WTC11 (cell line): Measurements from ENCODE around the gene RPRD1B. TPM values are rescaled to one million over a fixed set of nuclear protein-coding genes. Genes with fewer than 3 reads are reported as not detected.

Experiments used
- ATAC-seq: fragments of 200-7000 bp; cut with Tn5 transposase; 2 replicates; pipeline ENCODE4 v1.10.0; 2021; ENCODE audit warnings: mild to moderate bottlenecking, moderate library complexity
- CTCF ChIA-PET: fragments of 300-600 bp; sonication (Branson Sonifier 250); formaldehyde crosslinking; loops from one replicate; lab custom pipeline; 2021; ENCODE audit warnings: antibody characterized with exemption; lab: Charles Lee
- POLR2A ChIA-PET: fragments of 350-600 bp; sonication (Branson Sonifier 250); formaldehyde crosslinking; loops from one replicate; lab custom pipeline; 2021; ENCODE audit warnings: antibody characterized with exemption; lab: Charles Lee
- DNase-seq: peaks from one replicate; pipeline ENCODE4 v3.0.0; 2021; ENCODE audit warnings: low spot score
- H3K27ac Mint-ChIP-seq: 2 replicates; pipeline ENCODE4 v1.8.0; 2021; ENCODE audit warnings: mixed read lengths
- H3K27me3 Mint-ChIP-seq: 2 replicates; pipeline ENCODE4 v1.8.0; 2021; ENCODE audit warnings: low read depth, mild to moderate bottlenecking, moderate library complexity, mixed read lengths
- H3K36me3 Mint-ChIP-seq: 2 replicates; pipeline ENCODE4 v1.8.0; 2021; ENCODE audit warnings: mixed read lengths
- H3K4me1 Mint-ChIP-seq: 2 replicates; pipeline ENCODE4 v1.8.0; 2022; ENCODE audit warnings: mixed read lengths
- H3K4me3 Mint-ChIP-seq: 2 replicates; pipeline ENCODE4 v1.8.0; 2021; ENCODE audit warnings: mild to moderate bottlenecking, moderate library complexity, mixed read lengths
- H3K9me3 Mint-ChIP-seq: 2 replicates; pipeline ENCODE4 v1.8.0; 2021; ENCODE audit warnings: mixed read lengths
- CBFB ChIP-seq: sonication (generic); formaldehyde crosslinking; IDR thresholded peaks from 2 replicates; pipeline ENCODE4 v1.8.1; 2022; ENCODE audit warnings: mild to moderate bottlenecking, low read depth, missing genetic modification reagents
- GTF2I ChIP-seq: fragments of 250-450 bp; sonication (Bioruptor Pico); conservative IDR thresholded peaks from 2 replicates; pipeline ENCODE4 v1.4.0; 2021; ENCODE audit warnings: mild to moderate bottlenecking
- IRF2 ChIP-seq: sonication (generic); formaldehyde crosslinking; IDR thresholded peaks from 2 replicates; pipeline ENCODE4 v1.8.0; 2022; ENCODE audit warnings: low read depth, missing genetic modification reagents, borderline replicate concordance
- JAZF1 ChIP-seq: fragments of 250-450 bp; sonication (Bioruptor Pico); IDR thresholded peaks from 2 replicates; pipeline ENCODE4 v1.9.0; 2021; ENCODE audit warnings: moderate library complexity, mild to moderate bottlenecking, inconsistent platforms
- MYBL2 ChIP-seq: sonication (generic); formaldehyde crosslinking; IDR thresholded peaks from 2 replicates; pipeline ENCODE4 v1.8.1; 2023; ENCODE audit warnings: mild to moderate bottlenecking, moderate library complexity, missing genetic modification reagents
- NFE2L1 ChIP-seq: sonication (generic); formaldehyde crosslinking; IDR thresholded peaks from 2 replicates; pipeline ENCODE4 v1.8.1; 2023; ENCODE audit warnings: missing genetic modification reagents
- NFYB ChIP-seq: sonication (generic); formaldehyde crosslinking; conservative IDR thresholded peaks from 2 replicates; pipeline ENCODE4 v1.8.0; 2022; ENCODE audit warnings: low read depth, missing genetic modification reagents
- SP1 ChIP-seq: sonication (generic); formaldehyde crosslinking; conservative IDR thresholded peaks from 2 replicates; pipeline ENCODE4 v1.8.1; 2022; ENCODE audit warnings: missing genetic modification reagents
- TCF7 ChIP-seq: sonication (generic); formaldehyde crosslinking; IDR thresholded peaks from 2 replicates; pipeline ENCODE4 v1.8.0; 2022; ENCODE audit warnings: mild to moderate bottlenecking, low read depth, missing genetic modification reagents, moderate library complexity
- ZNF317 ChIP-seq: sonication (generic); formaldehyde crosslinking; IDR thresholded peaks from 2 replicates; pipeline ENCODE4 v1.8.1; 2023; ENCODE audit warnings: low read depth, mild to moderate bottlenecking, moderate library complexity, missing genetic modification reagents, borderline replicate concordance
- ZNF423 ChIP-seq: fragments of 250-450 bp; sonication (Bioruptor Pico); IDR thresholded peaks from 2 replicates; pipeline ENCODE4 v2.1.2; 2022; ENCODE audit warnings: mild to moderate bottlenecking, moderate library complexity
- total RNA-seq: library from RNA; stranded (reverse); gene quantifications from 3 replicates; pipeline ENCODE4 v1.2.3, GENCODE V29; 2021
- TF ChIP-seq, protein P1 (sequence below): sonication (generic); formaldehyde crosslinking; IDR thresholded peaks from 2 replicates; pipeline ENCODE4 v1.8.1; 2023; ENCODE audit warnings: mild to moderate bottlenecking, moderate library complexity, missing genetic modification reagents
- TF ChIP-seq, protein P2 (sequence below): fragments of 250-450 bp; sonication (Bioruptor Pico); IDR thresholded peaks from 2 replicates; pipeline ENCODE4 v1.9.0; 2021; ENCODE audit warnings: moderate library complexity, mild to moderate bottlenecking, inconsistent platforms, borderline replicate concordance
- TF ChIP-seq, protein P3 (sequence below): sonication (generic); formaldehyde crosslinking; IDR thresholded peaks from 2 replicates; pipeline ENCODE4 v1.8.1; 2022; ENCODE audit warnings: mild to moderate bottlenecking, moderate library complexity, missing genetic modification reagents
- TF ChIP-seq, protein P4 (sequence below): sonication (generic); formaldehyde crosslinking; IDR thresholded peaks from 2 replicates; pipeline ENCODE4 v1.8.0; 2022; ENCODE audit warnings: mild to moderate bottlenecking, missing genetic modification reagents
- TF ChIP-seq, protein P5 (sequence below): fragments of 250-450 bp; sonication (Bioruptor Pico); IDR thresholded peaks from 2 replicates; pipeline ENCODE4 v1.9.0; 2021; ENCODE audit warnings: mild to moderate bottlenecking
- TF ChIP-seq, protein P6 (sequence below): sonication (generic); formaldehyde crosslinking; IDR thresholded peaks from 2 replicates; pipeline ENCODE4 v1.8.0; 2023; ENCODE audit warnings: missing genetic modification reagents
- TF ChIP-seq, protein P7 (sequence below): sonication (generic); formaldehyde crosslinking; IDR thresholded peaks from 2 replicates; pipeline ENCODE4 v1.8.0; 2023; ENCODE audit warnings: mild to moderate bottlenecking, missing genetic modification reagents
- TF ChIP-seq, protein P8 (sequence below): sonication (generic); formaldehyde crosslinking; IDR thresholded peaks from 2 replicates; pipeline ENCODE4 v1.8.1; 2023; ENCODE audit warnings: mild to moderate bottlenecking, missing genetic modification reagents
- TF ChIP-seq, protein P9 (sequence below): fragments of 250-450 bp; sonication (Bioruptor Pico); conservative IDR thresholded peaks from 2 replicates; pipeline ENCODE4 v1.9.0; 2021; ENCODE audit warnings: mild to moderate bottlenecking

Gene RPRD1B
- total RNA-seq, 1 experiment from 2014 or later: 21.4 TPM

DNA sequence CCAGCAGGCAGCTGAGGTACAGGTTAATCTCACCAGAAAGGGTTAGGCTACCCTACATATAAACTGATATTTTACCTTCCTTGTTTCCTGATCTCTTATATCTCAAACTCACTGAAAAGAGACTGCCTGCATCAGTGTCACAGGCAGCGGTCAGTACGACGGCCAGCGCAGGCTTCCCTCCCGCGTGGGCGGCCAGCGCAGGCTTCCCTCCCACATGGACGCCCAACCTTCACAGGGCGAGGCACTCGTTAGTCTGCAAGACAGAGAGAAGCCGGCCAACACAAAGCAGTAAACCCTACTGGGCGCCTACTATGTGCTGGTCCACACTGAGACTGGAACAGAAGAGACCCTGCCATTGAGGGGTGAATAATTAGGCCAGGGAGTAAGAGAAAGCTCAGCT is 33.3 kb upstream of the RPRD1B start (continued):
- TF ChIP-seq, protein P1, sequence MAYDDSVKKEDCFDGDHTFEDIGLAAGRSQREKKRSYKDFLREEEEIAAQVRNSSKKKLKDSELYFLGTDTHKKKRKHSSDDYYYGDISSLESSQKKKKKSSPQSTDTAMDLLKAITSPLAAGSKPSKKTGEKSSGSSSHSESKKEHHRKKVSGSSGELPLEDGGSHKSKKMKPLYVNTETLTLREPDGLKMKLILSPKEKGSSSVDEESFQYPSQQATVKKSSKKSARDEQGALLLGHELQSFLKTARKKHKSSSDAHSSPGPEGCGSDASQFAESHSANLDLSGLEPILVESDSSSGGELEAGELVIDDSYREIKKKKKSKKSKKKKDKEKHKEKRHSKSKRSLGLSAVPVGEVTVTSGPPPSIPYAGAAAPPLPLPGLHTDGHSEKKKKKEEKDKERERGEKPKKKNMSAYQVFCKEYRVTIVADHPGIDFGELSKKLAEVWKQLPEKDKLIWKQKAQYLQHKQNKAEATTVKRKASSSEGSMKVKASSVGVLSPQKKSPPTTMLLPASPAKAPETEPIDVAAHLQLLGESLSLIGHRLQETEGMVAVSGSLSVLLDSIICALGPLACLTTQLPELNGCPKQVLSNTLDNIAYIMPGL (CRISPR knock-in tag): no peak
- TF ChIP-seq MYBL2 (CRISPR knock-in tag): no peak

DNA sequence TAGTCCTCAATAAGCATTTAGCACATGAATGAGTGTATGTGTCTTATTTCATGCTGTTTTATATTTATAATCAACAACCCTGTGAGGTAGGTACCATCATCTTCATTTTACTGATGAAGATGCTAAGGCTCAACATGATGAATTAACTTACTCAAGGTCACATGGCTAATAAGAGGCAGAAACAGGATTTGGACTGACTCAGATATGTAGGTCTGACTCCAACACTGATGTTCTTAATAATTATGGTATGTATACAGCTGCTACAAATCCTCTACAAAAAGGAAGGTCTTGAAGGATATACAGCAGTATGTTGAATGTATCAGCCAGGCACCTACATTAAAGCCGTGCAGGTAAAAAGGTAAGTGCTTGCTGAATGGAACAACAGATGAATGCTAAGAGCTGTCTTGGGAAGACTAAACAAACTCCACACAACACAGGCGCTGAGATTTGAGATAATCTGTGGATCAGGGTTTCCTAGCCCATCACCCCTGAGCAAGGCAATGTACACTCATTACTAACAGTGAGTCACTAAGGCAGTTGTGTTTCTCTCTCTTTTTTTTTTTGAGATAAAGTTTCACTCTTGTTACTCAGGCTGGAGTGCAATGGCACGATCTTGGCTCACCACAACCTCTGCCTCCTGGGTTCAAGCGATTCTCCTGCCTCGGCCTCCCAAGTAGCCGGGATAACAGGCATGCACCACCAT is 32.2 kb upstream of the RPRD1B start:
- H3K4me3 Mint-ChIP-seq: no peak overlapping the region
- H3K36me3 Mint-ChIP-seq: peaks cover 62% of the 10 kb centered on the region
- ATAC-seq: no peak
- ChIA-PET POLR2A (no interaction called here), CTCF (no interaction called here)
- no peak overlapping the region for H3K27ac Mint-ChIP-seq
- TF ChIP-seq NFE2L1 (CRISPR knock-in tag) (no peak), CBFB (CRISPR knock-in tag) (no peak), ZNF317 (no peak), TCF7 (no peak), GTF2I (CRISPR knock-in tag) (no peak), IRF2 (CRISPR knock-in tag) (no peak), ZNF423 (no peak), JAZF1 (CRISPR knock-in tag) (no peak), NFYB (CRISPR knock-in tag) (no peak), SP1 (CRISPR knock-in tag) (no peak)
- TF ChIP-seq, protein P2, sequence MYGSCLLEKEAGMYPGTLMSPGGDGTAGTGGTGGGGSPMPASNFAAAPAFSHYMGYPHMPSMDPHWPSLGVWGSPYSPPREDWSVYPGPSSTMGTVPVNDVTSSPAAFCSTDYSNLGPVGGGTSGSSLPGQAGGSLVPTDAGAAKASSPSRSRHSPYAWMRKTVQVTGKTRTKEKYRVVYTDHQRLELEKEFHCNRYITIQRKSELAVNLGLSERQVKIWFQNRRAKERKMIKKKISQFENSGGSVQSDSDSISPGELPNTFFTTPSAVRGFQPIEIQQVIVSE (CRISPR knock-in tag): no peak
- TF ChIP-seq, protein P3, sequence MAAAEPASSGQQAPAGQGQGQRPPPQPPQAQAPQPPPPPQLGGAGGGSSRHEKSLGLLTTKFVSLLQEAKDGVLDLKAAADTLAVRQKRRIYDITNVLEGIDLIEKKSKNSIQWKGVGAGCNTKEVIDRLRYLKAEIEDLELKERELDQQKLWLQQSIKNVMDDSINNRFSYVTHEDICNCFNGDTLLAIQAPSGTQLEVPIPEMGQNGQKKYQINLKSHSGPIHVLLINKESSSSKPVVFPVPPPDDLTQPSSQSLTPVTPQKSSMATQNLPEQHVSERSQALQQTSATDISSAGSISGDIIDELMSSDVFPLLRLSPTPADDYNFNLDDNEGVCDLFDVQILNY (CRISPR knock-in tag): no peak
- TF ChIP-seq, protein P4, sequence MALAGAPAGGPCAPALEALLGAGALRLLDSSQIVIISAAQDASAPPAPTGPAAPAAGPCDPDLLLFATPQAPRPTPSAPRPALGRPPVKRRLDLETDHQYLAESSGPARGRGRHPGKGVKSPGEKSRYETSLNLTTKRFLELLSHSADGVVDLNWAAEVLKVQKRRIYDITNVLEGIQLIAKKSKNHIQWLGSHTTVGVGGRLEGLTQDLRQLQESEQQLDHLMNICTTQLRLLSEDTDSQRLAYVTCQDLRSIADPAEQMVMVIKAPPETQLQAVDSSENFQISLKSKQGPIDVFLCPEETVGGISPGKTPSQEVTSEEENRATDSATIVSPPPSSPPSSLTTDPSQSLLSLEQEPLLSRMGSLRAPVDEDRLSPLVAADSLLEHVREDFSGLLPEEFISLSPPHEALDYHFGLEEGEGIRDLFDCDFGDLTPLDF (CRISPR knock-in tag): no peak
- TF ChIP-seq, protein P5, sequence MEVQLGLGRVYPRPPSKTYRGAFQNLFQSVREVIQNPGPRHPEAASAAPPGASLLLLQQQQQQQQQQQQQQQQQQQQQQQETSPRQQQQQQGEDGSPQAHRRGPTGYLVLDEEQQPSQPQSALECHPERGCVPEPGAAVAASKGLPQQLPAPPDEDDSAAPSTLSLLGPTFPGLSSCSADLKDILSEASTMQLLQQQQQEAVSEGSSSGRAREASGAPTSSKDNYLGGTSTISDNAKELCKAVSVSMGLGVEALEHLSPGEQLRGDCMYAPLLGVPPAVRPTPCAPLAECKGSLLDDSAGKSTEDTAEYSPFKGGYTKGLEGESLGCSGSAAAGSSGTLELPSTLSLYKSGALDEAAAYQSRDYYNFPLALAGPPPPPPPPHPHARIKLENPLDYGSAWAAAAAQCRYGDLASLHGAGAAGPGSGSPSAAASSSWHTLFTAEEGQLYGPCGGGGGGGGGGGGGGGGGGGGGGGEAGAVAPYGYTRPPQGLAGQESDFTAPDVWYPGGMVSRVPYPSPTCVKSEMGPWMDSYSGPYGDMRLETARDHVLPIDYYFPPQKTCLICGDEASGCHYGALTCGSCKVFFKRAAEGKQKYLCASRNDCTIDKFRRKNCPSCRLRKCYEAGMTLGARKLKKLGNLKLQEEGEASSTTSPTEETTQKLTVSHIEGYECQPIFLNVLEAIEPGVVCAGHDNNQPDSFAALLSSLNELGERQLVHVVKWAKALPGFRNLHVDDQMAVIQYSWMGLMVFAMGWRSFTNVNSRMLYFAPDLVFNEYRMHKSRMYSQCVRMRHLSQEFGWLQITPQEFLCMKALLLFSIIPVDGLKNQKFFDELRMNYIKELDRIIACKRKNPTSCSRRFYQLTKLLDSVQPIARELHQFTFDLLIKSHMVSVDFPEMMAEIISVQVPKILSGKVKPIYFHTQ (CRISPR knock-in tag): no peak
- TF ChIP-seq, protein P6, sequence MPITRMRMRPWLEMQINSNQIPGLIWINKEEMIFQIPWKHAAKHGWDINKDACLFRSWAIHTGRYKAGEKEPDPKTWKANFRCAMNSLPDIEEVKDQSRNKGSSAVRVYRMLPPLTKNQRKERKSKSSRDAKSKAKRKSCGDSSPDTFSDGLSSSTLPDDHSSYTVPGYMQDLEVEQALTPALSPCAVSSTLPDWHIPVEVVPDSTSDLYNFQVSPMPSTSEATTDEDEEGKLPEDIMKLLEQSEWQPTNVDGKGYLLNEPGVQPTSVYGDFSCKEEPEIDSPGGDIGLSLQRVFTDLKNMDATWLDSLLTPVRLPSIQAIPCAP (CRISPR knock-in tag): no peak
- TF ChIP-seq, protein P7, sequence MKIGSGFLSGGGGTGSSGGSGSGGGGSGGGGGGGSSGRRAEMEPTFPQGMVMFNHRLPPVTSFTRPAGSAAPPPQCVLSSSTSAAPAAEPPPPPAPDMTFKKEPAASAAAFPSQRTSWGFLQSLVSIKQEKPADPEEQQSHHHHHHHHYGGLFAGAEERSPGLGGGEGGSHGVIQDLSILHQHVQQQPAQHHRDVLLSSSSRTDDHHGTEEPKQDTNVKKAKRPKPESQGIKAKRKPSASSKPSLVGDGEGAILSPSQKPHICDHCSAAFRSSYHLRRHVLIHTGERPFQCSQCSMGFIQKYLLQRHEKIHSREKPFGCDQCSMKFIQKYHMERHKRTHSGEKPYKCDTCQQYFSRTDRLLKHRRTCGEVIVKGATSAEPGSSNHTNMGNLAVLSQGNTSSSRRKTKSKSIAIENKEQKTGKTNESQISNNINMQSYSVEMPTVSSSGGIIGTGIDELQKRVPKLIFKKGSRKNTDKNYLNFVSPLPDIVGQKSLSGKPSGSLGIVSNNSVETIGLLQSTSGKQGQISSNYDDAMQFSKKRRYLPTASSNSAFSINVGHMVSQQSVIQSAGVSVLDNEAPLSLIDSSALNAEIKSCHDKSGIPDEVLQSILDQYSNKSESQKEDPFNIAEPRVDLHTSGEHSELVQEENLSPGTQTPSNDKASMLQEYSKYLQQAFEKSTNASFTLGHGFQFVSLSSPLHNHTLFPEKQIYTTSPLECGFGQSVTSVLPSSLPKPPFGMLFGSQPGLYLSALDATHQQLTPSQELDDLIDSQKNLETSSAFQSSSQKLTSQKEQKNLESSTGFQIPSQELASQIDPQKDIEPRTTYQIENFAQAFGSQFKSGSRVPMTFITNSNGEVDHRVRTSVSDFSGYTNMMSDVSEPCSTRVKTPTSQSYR (CRISPR knock-in tag): no peak
- TF ChIP-seq, protein P8, sequence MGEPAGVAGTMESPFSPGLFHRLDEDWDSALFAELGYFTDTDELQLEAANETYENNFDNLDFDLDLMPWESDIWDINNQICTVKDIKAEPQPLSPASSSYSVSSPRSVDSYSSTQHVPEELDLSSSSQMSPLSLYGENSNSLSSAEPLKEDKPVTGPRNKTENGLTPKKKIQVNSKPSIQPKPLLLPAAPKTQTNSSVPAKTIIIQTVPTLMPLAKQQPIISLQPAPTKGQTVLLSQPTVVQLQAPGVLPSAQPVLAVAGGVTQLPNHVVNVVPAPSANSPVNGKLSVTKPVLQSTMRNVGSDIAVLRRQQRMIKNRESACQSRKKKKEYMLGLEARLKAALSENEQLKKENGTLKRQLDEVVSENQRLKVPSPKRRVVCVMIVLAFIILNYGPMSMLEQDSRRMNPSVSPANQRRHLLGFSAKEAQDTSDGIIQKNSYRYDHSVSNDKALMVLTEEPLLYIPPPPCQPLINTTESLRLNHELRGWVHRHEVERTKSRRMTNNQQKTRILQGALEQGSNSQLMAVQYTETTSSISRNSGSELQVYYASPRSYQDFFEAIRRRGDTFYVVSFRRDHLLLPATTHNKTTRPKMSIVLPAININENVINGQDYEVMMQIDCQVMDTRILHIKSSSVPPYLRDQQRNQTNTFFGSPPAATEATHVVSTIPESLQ (CRISPR knock-in tag): no peak
- TF ChIP-seq, protein P9, sequence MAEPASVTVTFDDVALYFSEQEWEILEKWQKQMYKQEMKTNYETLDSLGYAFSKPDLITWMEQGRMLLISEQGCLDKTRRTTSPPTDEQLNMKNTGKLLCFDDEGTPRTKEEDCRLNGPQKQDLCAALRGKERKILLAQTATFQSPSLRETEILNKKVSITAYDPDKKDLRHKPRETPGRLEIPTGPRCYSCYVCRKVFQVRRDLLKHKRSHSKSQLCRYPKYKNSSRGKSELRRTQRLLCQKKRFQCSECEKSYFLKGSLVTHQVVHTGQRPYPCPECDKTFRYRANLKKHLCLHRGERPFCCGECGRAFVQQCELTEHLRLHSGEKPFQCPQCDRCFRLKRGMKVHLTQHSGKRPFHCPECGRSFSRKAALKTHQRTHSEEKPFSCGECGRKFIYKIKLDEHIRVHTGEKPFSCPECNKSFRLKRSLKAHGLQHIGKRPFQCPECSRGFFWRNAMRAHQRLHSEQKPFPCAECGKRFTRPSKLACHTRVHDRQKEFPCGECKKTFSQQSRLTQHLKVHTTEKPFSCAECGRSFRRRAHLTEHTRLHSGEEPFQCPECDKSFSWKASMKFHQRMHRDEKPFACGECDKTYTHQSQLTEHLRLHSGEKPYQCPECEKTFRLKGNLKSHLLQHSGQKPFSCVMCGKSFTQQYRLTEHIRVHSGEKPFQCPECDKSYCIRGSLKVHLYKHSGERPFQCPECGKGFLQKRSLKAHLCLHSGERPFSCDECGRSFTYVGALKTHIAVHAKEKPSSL (CRISPR knock-in tag): no peak
- no peak for DNase-seq
- no peaks in the 10 kb centered on the region for H3K9me3 Mint-ChIP-seq
- no peaks in the 10 kb centered on the region for H3K4me1 Mint-ChIP-seq
- H3K27me3 Mint-ChIP-seq: no peaks in the 10 kb centered on the region
